Measurements from ENCODE around the gene TMEM121.
"Not testable (repeated sequence)": the region's sequence is repeated elsewhere in the genome, so short reads cannot be mapped to it uniquely, and the experiment has no call there.

TMEM121 gene

DNA sequence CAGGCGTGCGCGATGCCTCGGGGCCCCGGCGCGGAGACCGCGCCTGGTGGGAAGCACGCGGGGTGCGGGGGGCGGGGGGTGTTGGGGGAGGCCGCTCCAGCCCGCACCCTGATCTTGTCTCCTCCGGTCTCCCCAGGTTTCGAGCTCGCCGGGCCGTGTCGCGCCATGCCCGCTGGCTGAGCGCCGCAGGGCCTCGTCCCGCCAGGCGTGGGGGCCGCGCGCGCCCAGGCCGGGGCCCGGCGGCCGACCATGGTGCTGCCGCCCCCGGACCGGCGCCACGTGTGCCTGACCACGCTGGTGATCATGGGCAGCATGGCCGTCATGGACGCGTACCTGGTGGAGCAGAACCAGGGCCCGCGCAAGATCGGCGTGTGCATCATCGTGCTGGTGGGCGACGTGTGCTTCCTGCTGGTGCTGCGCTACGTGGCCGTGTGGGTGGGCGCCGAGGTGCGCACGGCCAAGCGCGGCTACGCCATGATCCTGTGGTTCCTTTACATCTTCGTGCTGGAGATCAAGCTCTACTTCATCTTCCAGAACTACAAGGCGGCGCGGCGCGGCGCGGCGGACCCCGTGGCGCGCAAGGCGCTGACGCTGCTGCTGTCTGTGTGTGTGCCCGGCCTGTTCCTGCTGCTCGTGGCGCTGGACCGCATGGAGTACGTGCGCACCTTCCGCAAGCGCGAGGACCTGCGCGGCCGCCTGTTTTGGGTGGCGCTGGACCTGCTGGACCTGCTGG lies 2.4 kb downstream of the TMEM121 start:
- no peak for DNase-seq (ENCODE audit: low read depth)

DNA sequence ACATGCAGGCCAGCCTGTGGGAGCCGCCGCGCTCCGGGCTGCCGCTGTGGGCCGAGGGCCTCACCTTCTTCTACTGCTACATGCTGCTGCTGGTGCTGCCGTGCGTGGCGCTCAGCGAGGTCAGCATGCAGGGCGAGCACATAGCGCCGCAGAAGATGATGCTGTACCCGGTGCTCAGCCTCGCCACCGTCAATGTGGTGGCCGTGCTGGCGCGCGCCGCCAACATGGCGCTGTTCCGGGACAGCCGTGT lies 2.9 kb downstream of the TMEM121 start:
- DNase-seq (ENCODE audit: low read depth): no peak

GRCh38 chr14:105529569-105530284 lies 3.3 kb downstream of the TMEM121 start:
- DNase-seq (ENCODE audit: low read depth): no peak

DNA sequence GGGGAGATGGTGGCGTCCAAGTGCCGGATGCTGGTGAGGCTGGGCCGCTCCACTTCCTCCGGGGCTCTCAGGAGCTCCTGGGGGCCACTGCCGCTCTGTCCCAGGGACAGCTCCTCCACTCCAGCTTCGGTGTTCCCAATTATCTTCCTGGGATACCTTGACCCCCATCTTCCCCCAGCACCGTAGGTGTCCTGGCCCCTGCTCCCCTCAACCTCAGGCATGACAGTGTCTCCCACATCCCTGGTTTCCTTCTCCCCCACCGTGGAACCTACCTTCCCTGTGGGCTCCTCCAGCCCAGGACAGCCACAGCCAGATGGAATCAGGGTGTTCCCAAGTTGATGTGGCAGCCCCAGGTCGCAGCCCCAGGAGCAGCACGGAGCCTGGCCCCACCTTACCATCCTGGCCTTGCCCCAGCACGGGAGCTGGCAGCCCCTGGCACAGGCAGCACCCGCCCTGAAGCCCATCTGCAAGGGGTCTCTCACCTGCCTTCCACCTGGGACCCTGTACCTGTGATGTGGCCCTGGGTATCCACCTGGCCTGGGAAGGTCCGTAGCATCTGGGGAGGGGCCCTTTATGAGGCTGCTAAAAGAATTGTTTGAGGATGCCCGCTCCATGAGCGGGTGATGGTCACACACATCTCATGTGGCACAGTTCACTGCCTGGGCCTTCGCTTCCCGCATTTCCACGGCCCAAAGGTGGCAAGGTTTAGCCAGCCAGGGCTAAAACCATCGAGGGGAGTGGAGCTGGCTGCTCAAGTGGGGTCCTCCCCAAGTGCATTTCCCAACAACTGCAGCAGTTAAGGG lies 4.1 kb downstream of the TMEM121 start:
- no peak for DNase-seq (ENCODE audit: low read depth)

DNA sequence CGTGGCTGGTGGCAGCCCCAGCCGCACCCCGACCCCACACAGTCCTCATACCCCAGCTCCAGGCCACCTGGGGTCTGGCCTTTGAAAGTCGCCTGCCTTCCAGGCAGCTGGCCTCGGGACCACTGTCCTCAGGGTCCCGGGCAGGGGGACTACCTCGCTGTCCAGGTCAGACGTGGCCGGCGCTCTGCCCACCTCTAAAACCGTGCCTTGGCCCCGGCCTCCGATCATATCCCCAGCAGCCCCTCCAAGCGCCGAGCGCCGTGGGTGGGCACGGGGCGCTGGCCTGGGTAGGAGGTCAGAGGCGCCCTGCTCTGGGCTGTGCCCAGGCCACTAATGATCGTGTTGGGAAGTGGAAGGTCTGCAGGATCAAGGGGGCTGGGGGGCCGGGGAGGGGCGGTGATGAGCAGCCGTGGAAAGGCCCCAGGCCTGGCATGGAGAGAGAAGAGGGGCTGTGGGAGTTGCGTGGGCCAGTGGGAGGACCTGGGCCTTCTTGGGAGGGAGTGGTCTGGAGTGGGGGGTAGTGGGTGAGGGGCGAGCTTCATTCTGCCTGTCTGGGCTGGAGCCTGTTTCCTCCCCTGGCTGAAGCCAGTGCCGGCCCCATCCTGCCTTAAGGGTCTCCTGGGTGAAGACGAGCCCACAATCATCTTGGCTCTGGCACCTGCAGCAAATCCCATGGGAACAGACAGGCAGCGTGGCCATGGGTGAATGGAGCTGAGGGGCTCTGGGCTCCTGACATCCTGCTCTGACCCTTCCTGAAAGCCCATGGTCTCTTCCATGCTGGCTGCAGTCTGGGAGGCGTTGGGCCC lies 4.9 kb downstream of the TMEM121 start:
- no peak for DNase-seq (ENCODE audit: low read depth)

- no peak for DNase-seq (ENCODE audit: low read depth)
These were observed 5.7 kb downstream of the TMEM121 start for GRCh38 chr14:105531894-105532623.

GRCh38 chr14:105532735-105533141 lies 6.4 kb downstream of the TMEM121 start:
- no peak for DNase-seq (ENCODE audit: low read depth)

DNA sequence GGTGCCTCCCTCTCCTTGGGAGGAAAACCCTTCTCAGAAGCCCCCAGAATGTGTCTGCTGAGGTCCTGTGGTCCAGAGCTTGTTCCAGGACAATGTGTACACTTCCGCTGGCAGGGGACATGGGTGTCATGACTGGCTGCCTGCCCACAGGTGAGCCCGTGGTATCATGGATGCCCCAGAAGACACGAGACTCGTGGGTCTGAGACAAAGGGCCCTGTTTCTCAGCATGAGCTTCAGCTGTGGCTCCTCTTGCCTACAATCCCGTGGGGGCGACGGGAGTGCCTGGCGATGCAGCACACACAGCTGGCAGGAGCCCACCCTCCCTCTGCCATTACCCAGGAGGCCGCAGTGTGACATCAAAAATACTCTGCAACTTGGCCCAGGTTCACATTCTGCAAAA lies 7.0 kb downstream of the TMEM121 start:
- no peak for DNase-seq (ENCODE audit: low read depth)

DNA sequence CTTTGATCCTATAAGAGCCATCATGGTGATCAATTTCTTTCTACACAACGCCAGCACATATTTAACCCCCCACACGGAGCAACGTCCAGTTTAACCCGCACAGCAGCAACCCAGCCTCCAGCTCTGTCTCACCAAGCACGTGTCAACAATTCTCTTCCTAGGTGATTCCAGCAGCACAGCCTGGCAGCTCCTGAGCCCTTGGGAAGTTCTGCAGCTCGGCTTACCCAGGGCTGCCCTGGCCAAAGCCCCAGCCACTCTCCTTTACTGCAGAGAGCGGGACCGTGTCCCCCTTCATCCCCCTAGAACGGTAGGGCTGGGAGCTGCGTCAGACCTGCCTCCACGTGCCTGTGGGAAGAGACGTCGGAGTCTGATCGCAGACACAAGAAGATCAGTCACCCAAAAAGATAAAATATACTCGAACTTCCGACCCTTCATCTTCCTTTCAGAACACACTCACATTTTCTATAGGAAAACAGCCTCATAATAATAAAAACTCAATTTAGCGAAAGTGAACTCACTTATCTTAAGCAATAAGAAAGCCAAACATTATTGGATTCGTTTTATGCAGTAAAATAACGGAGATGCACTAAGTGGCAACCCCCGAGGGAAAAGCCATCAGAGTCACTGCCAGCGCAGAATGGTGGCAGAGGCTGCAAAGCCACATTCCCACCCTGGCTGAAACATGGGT lies 7.6 kb downstream of the TMEM121 start:
- DNase-seq (ENCODE audit: low read depth): no peak

DNA sequence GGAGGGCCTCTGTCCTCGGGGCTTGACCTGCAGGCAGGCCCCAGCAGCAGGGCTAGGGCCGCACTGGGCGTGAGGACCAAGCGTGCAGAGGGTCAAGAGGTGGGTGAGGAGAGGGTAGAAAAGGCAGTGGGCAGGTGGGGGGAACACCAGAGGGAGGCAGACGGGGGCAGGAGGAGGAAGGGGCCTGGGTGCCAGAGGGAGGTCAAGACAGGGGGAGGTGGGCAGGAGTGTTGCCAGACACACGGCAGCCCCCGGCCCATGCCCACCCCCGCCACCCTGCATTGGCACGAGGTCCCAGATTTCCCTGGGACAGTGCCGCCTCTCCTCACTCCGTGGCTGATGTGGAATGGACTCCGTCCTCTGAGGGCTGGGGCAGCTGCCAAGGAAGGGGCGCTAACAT lies 8.2 kb downstream of the TMEM121 start:
- DNase-seq (ENCODE audit: low read depth): no peak

- no peak for DNase-seq (ENCODE audit: low read depth)
These were observed 9.7 kb downstream of the TMEM121 start for GRCh38 chr14:105536051-105536450.

- DNase-seq (ENCODE audit: low read depth): no peak
These were observed 10.6 kb downstream of the TMEM121 start for GRCh38 chr14:105536691-105537579.

GRCh38 chr14:105537580-105538474 lies 11.4 kb downstream of the TMEM121 start:
- DNase-seq (ENCODE audit: low read depth): peak; percentile 39

GRCh38 chr14:105538481-105539049 lies 12.2 kb downstream of the TMEM121 start:
- DNase-seq (ENCODE audit: low read depth): no peak

DNA sequence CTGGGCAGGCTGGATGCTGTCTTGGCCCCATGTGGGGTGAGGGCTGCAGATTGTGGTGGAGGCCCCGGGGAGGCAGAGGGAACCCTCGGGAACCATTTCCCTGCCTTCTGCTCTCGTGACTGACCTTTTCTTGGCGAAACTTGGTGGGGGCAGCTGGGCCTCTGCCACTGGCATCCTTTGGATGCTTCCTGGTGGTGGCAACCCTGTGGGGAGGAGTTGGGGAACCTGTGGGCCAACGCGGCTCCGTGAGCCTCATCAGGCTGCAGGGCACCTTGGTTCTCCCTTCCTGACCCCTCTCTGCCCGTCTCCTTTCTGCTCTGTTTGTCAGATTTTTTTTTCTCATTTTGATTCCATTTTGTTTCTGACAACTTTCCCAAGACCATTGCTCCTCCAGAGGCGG lies 14.4 kb downstream of the TMEM121 start:
- no peak for DNase-seq (ENCODE audit: low read depth)

GRCh38 chr14:105541218-105541875 lies 15.0 kb downstream of the TMEM121 start:
- DNase-seq (ENCODE audit: low read depth): no peak

DNA sequence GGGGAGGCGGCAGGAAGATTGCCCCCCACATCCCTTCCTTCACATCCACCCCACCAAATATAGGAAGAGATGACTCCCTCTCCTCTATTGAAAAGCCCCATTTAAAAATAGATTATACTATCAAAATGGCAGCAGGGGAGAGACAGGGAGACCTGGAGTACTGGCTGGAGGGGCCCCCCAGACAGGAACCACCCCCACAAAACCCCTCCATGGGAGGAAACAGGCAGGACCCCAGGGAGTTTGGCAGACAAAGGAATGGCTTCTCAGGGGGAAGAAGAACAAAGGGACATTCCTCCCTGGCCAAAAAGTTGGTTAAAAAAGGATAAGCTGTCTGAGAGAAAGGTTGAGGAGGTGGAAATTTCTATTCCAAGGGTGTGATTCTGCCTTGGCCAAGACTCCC lies 19.3 kb downstream of the TMEM121 start:
- not testable (repeated sequence) for DNase-seq (ENCODE audit: low read depth)

DNA sequence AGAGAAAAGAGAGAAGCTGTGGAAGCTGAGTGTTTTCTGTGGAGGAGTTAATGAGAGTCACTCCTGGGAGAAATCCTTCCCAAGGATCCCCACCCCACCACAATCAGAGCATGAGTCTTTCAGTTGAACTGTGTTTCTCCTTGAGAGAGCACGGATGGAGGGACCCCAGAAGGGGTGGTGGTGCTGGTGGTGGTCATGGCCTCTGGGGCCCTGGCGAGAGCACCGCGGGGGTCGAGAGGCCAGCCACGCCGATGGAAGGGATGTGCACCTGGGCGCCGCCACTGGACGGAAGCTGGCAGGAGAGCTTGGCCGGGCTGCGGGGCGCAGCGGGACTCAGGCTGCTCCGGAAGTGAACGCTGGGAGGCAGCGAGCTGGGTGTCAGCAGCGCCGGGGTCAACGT lies 20.0 kb downstream of the TMEM121 start:
- DNase-seq (ENCODE audit: low read depth): not testable (repeated sequence)
